KMS-11 (cell line): ENCODE results near the gene CRACDL.

Experiments used
- H2AFZ ChIP-seq: fragments of 200-600 bp; sonication (generic); 2 replicates; pipeline ENCODE4 v1.6.1; 2016; ENCODE audit warnings: antibody characterized with exemption, mixed run types, low read depth
- H3K27ac ChIP-seq: fragments of 200-600 bp; sonication (generic); 2 replicates; pipeline ENCODE4 v1.6.1; 2016; ENCODE audit warnings: mild to moderate bottlenecking, mixed run types
- H3K27me3 ChIP-seq: fragments of 200-600 bp; sonication (generic); 2 replicates; pipeline ENCODE4 v1.6.1; 2017; ENCODE audit warnings: mild to moderate bottlenecking, low read depth, mixed run types, moderate library complexity; ENCODE audit not compliant: insufficient read depth
- H3K36me3 ChIP-seq: fragments of 200-600 bp; sonication (generic); 2 replicates; pipeline ENCODE4 v1.6.1; 2017; ENCODE audit warnings: mild to moderate bottlenecking, mixed run types; ENCODE audit not compliant: insufficient read depth
- H3K4me1 ChIP-seq: fragments of 200-600 bp; sonication (generic); 2 replicates; pipeline ENCODE4 v1.6.1; 2016; ENCODE audit warnings: mild to moderate bottlenecking, low read depth, mixed run types; ENCODE audit not compliant: poor library complexity, severe bottlenecking
- H3K4me2 ChIP-seq: fragments of 200-600 bp; sonication (generic); 2 replicates; pipeline ENCODE4 v1.7.0; 2016; ENCODE audit warnings: mild to moderate bottlenecking, mixed run types
- H3K4me3 ChIP-seq: fragments of 200-600 bp; sonication (generic); IDR thresholded peaks from 2 replicates; pipeline ENCODE4 v1.6.1; 2017; ENCODE audit warnings: low read depth, low read length, mixed read lengths; ENCODE audit not compliant: insufficient read depth
- H3K79me2 ChIP-seq: fragments of 200-600 bp; sonication (generic); 2 replicates; pipeline ENCODE4 v1.6.1; 2016; ENCODE audit warnings: low read depth, mixed run types; ENCODE audit not compliant: insufficient read depth
- H3K9ac ChIP-seq: fragments of 200-600 bp; sonication (generic); 2 replicates; pipeline ENCODE4 v1.6.1; 2016; ENCODE audit warnings: mild to moderate bottlenecking, mixed run types
- H4K20me1 ChIP-seq: fragments of 200-600 bp; sonication (generic); 2 replicates; pipeline ENCODE4 v1.6.1; 2016; ENCODE audit warnings: mild to moderate bottlenecking, mixed run types; ENCODE audit not compliant: insufficient read depth
- TF ChIP-seq, protein P1 (sequence below): fragments of 200-600 bp; sonication (generic); conservative IDR thresholded peaks from 2 replicates; pipeline ENCODE4 v1.6.1; 2017; ENCODE audit warnings: low read depth, mild to moderate bottlenecking, antibody characterized with exemption, low read length, moderate library complexity, mixed read lengths

Gene CRACDL

DNA sequence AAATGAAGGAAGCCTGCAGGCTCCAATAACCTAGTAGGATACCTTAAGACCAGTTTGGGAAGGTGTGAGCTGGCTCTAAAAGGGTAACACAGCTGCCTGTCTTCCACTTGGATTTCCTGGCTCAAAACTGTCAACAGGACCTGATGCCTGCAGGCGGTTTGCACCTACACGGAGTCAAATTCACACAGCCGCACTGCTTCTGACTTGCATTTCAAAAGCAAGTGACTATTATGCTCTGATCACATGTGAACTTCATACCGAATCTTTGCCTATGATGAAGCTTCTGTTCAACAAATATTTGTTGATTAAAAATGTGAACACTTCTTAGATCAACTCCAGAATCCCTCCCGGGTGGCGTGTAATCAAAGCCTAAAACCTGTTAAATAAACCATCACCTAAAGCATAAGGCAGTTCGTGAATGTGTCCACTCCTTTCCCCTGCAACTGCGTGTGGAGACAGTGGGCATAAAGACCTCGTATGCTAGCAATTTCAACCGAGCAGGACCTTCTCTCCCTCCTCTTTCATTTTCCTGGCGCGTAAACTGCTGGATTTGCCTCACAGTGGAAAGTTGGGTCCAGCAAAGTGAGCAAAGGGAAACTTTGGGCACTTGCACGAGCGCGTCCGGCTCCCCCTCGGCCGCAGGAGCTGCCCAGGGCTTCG is 784 bp downstream of the CRACDL start:
- H3K4me2 ChIP-seq = no peak overlapping the region
- no peaks in the 10 kb centered on the region for H4K20me1 ChIP-seq
- no peaks in the 10 kb centered on the region for H3K4me1 ChIP-seq
- H3K4me3 ChIP-seq = no peak overlapping the region
- H3K27me3 ChIP-seq = no peaks in the 10 kb centered on the region
- H3K9ac ChIP-seq = no peak overlapping the region
- TF ChIP-seq, protein P1, sequence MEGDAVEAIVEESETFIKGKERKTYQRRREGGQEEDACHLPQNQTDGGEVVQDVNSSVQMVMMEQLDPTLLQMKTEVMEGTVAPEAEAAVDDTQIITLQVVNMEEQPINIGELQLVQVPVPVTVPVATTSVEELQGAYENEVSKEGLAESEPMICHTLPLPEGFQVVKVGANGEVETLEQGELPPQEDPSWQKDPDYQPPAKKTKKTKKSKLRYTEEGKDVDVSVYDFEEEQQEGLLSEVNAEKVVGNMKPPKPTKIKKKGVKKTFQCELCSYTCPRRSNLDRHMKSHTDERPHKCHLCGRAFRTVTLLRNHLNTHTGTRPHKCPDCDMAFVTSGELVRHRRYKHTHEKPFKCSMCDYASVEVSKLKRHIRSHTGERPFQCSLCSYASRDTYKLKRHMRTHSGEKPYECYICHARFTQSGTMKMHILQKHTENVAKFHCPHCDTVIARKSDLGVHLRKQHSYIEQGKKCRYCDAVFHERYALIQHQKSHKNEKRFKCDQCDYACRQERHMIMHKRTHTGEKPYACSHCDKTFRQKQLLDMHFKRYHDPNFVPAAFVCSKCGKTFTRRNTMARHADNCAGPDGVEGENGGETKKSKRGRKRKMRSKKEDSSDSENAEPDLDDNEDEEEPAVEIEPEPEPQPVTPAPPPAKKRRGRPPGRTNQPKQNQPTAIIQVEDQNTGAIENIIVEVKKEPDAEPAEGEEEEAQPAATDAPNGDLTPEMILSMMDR = no peak
- no peaks in the 10 kb centered on the region for H3K79me2 ChIP-seq
- no peaks in the 10 kb centered on the region for H3K36me3 ChIP-seq
- H3K27ac ChIP-seq = no peak overlapping the region
- no peak overlapping the region for H2AFZ ChIP-seq

- no peaks in the 10 kb centered on the region for H4K20me1 ChIP-seq
- no peaks in the 10 kb centered on the region for H3K36me3 ChIP-seq
- no peak overlapping the region for H3K9ac ChIP-seq
- no peak overlapping the region for H3K4me2 ChIP-seq
- no peak overlapping the region for H2AFZ ChIP-seq
- H3K27me3 ChIP-seq = no peaks in the 10 kb centered on the region
- TF ChIP-seq, protein P1 = no peak
- no peaks in the 10 kb centered on the region for H3K79me2 ChIP-seq
- H3K4me1 ChIP-seq = no peaks in the 10 kb centered on the region
- H3K27ac ChIP-seq = no peak overlapping the region
- no peak overlapping the region for H3K4me3 ChIP-seq
Measured at GRCh38 chr2:98932778-98933343, 3.2 kb downstream of the CRACDL start.

GRCh38 chr2:98932164-98932563 is 3.9 kb downstream of the CRACDL start:
- H3K36me3 ChIP-seq = no peaks in the 10 kb centered on the region
- no peak overlapping the region for H3K4me3 ChIP-seq
- H3K4me2 ChIP-seq = no peak overlapping the region
- H4K20me1 ChIP-seq = no peaks in the 10 kb centered on the region
- TF ChIP-seq, protein P1 = no peak
- no peak overlapping the region for H3K9ac ChIP-seq
- H2AFZ ChIP-seq = no peak overlapping the region
- H3K79me2 ChIP-seq = no peaks in the 10 kb centered on the region
- no peaks in the 10 kb centered on the region for H3K27me3 ChIP-seq
- no peak overlapping the region for H3K27ac ChIP-seq
- H3K4me1 ChIP-seq = no peaks in the 10 kb centered on the region

DNA sequence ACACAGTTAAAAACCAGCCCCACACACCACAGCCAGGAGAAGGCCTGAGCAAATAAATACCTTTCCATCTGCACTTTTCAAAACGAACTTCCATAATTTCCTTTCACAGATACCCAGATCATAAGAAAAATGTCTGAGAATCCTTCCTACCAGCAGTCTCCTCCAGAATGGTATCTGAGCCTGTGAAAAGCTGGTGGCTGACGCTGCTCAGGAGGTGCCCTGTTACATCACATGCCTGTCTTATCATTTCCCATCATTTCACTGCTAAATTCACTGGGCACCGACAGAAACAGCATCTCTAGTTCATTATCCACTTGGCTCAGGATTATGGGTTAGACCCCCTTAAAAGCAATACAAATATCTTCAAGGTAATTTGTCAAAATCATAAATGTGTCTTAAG is 4.4 kb downstream of the CRACDL start:
- Histone ChIP-seq H3K27ac (no peak overlapping the region), H2AFZ (no peak overlapping the region), H3K27me3 (no peaks in the 10 kb centered on the region), H3K4me3 (no peak overlapping the region), H3K79me2 (no peaks in the 10 kb centered on the region), H3K36me3 (no peaks in the 10 kb centered on the region), H3K9ac (no peak overlapping the region), H3K4me1 (no peaks in the 10 kb centered on the region), H3K4me2 (no peak overlapping the region), H4K20me1 (no peaks in the 10 kb centered on the region)
- TF ChIP-seq, protein P1 = no peak
